NCI-H524 treated with DMSO at 0.1 percent for 48 hours (cell line): ENCODE measurements around the gene UBXN4.
"Not testable (repeated sequence)": the region's sequence is repeated elsewhere in the genome, so short reads cannot be mapped to it uniquely, and the experiment has no call there.

Source experiments
- DNase-seq: peaks from one replicate; lab custom pipeline; 2025; lab: John Stamatoyannopoulos, UW

Gene UBXN4

DNA sequence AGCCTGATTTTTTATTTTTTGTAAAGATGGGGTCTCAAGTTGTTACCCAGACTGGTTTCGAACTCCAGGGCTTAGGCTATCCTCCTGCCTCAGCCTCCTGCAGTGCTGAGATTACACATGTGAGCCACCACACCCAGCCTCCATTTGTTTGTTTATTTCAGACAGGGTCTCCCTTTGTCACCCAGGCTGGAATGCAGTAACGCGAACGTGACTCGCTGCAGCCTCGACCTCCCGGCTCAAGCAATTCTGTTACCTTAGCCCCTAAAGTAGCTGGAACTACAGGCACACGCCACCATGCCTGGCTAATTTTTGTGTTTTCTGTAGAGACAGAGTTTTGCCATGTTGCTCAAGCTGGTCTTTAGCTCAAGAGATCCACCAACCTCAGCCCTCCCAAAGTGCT, 27.2 kb downstream of the UBXN4 start:
- DNase-seq: no peak

DNA sequence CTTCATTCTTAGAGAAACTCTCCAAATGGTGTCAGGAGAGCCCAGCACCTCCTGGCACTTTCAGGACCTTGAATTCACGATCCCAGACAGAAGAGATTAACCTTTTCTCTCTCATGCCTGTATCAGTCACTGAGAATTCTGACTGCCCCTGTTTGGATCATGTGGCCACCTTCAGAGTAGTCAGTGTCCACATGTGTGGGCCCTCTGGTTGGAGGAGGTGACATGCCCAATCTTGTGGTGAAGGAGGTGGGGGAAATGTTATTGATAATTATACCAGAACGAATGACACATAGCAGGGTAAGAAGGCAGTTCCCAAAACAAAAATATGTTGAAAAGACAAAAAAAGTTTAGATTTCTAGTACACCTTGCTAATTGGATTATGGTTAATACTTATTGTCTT, 31.7 kb downstream of the UBXN4 start:
- DNase-seq: no peak

DNA sequence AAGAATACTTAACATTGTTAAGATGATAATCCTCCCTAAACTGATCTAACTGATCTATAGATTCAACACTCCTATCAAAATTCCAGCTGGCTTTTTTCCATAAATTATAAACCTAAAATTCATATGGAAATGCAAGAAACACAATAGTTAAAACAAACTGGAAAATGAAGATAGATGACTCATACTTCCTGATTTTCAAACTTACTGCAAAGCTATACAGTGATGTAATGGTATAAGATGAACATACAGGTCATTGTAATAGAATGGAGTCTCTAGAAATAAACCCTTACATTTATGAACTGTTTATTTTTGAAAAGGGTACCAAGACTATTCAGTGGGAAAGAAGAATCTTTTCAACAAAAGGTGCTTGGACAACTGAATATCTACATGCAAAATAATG, 32.3 kb downstream of the UBXN4 start:
- DNase-seq: no peak

DNA sequence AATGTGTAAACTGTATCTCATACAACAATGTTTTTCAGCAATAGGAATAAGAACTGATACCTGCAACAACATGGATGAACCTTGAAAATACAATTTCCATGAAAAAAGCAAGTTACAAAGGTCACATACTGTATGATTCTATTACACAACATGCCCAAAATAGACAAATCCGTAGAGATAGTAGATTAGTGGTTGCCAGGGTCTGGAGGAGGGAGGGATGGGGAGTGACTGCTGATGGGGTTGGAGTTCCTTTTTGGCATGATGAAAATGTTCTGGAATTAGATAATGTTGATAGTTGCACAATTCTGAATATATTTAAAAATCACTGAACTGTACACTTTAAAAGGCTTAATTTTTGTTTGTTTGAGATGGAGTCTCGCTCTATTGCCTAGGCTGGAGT, 33.8 kb downstream of the UBXN4 start:
- no peak for DNase-seq

DNA sequence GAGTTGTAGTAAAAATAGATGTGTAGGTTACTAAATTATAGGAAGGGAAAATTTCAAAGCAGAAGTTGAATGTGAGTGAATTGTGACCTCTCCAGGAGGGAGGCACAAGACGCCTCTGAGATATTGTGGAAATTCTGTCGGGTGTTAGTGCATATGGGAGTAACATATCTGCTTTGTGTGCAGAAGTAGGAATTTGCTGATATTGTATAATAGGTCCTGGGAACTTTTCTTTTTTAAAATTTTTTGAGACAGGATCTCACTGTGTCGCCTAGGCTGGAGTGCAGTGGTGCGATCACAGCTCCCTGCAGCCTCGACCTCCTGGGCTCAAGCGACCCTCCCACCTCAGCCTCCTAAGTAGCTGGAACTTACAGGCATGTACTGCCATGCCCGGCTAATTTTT, 34.7 kb downstream of the UBXN4 start:
- no peak for DNase-seq

DNA sequence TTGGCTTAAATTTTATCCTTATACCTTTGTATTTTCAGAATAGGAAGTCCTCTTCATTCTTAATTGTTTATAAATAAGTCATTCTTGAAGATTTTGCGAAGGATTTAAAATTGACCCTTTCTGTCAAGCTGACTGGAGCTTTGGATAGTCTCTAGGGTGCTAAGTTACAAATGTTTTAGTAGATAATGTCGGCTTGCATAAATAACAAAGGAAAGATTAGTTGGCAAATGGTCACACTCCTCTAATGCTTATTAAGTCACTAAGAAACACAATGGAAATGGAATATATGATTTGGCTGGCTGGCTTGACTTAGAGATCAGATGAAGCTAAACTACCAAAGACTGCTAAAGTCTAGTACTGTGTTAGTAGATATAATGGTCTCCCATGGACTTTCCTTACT, 40.6 kb downstream of the UBXN4 start:
- DNase-seq: no peak

DNA sequence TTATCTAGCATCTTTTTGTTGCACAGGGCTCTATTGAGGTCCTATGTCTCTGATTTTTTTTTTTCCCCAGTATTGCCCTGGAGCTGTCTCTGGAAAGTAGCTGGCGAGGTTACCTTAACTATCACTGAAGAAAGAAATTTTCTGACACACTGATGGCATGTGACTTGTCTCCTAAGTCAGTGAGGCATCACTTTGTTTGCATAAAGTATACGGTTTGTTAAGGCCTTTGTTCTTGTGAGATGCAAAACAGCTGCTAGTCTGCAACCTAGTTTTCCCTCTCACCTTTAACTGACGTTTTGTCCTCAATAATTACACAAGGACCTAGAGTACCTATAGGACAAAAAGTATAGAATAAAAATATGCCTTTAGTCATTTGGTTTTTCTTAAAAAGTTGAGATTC, 41.8 kb downstream of the UBXN4 start:
- no peak for DNase-seq

DNA sequence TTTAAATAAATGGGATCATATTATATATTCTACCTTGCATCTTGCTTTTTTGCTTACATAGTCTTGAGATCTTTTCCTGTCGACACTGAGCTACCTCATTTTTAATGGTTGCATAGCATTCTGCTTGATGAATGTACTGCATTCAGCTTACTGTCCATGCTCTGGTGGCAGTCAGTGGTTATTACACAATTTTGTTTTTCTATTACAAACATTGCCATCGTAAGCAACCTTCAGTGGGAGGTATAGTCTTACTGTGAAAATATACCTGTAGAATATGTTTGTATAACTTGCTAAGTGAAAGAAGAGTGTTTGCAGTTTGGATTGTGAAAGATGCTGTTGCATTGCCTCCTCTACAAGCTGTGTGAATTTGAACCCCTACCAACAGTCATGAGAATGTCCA, 43.4 kb downstream of the UBXN4 start:
- no peak for DNase-seq

DNA sequence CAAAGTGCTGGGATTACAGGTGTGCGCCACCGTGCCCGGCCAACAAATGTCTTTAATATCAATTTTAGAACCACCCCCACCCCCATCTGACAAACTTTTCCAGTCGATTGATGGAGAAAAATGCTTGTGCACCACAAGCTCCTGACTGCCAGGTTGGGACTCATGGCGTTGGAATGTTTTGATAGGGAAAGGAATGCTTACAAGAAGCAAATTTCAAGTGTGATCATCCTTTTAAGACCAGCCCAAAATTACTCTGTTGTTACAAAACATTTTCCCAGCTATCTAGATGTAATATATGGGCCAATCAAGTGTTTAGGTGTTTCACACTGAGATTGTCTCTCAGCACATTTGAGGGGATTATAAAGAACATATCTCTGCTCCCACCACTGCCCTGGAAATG, 45.2 kb downstream of the UBXN4 start:
- DNase-seq: no peak

DNA sequence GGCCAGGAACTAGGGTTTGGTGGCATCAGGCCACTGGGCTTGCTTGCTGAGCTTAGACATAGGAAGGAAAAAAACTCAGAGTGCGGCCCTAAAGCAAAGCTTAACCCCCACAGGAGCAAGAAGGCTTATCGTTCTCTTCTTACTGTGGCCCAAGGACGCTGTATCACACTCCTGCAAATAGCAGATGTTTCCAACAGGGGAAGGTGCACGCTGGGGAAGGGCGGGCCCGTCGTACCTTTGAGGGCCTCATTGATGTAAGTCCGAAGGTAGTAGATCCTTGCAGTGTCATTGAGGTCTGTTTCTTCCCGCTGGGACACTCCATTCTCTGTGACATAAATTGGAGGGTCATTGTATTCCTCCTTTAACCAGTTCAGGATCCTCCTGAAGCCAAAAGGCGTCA, 48.8 kb downstream of the UBXN4 start:
- no peak for DNase-seq

DNA sequence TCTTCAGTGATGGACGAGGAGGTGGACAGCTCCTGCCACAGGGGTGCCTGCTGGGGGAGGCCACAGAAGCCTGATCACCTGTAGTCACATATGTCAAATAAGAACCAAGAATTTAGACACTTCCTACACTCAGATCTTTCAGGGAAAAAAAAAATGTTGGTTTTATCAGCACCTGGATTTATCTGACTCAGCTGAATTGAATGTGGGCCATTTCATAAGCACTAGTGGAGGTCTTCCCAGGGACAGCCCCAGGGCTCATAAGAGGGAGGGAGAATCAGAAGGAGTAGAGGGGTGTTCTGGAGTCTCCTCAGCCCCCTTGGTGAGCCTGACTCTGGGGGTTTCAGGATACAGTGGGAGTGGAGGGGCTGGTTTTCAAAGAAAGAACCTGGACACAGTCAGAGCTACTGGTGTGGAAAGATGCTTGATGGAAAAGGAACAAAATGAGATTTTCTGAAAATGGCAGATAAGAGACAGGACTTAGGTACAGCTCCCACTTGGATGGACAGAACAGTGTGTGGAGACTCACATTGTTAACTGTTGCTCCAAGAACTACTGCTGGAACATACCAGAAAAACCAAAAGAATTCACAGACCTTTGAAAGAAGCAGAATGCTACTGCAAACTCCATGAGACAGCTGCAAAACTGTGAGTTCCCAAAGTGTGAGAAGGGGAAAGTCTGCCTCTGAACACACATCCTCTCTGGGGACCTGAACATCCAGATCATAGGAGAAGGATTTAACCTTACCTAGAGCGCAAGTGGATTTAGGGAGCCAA, 49.9 kb downstream of the UBXN4 start:
- DNase-seq: no peak

DNA sequence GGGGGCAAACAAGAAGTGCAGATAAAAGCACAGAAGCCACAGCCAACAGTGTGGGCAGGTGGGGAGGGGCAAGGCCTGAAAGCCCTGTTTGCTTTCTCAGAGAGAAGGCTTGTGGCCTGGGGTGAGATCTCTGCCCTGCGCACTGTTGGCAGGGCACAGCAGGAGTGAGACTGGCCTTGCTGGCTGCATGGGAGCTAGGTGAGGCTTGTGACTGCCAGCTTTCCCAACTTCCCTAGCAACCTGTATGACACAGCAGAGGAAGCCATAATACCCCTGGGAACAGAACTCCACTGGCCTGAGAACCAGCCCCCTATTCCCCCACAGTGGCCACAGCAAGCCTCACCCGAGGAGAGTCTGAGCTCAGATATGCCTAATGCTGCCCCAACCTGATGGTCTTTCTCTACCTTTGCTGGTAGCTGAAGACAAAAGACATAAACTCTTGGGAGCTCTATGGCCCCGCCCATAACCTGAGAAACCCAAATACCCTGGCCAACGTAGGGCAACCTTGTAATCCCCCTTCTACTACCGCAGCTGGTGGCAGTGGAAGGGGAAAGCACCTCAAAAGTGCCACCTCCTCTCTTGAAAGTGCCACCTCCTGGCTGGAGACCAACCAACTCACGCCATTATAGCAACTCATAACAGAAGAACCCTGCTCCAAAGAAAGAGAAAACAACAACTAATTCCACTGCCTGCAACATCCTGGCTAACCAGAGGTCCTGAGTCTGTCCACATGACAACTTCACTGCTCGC, 50.9 kb downstream of the UBXN4 start:
- no peak for DNase-seq

DNA sequence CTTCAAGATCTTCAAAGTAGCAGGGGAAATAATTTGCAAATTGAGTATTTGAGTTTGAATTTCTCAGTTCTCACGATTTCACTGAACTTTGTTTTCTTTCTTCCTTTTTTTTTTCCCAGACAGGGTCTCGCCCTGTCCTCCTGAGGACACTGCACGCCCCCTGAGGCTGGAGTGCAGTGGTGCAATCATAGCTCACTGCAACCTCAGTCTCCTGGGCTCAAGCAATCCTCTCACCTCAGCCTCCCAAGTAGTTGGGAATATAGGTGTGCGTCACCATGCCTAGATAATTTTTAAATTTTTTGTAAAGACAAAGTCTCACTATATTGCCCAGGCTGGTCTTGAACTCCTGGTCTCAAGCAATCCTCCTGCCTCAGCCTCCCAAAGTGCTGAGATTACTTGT, 54.0 kb downstream of the UBXN4 start:
- not testable (repeated sequence) for DNase-seq

DNA sequence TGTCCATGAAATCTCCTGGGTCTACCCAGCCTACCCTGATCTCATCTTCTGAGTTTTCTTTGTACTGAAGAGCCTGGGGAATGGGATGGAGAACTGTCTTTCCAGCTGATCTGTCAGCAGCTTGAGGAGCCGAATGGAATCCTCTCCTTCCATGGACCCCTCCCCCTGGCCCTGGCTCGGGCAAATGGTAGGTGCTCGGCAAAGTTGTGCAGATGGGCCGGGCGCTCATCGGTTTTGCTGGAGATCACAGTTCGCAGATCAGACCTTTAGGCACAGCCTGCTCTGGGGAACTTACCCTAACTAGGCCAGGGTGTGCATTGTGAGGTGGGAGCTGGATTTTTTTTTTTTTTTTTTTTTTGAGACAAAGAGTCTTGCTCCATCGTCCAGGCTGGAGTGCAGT, 55.0 kb downstream of the UBXN4 start:
- no peak for DNase-seq

DNA sequence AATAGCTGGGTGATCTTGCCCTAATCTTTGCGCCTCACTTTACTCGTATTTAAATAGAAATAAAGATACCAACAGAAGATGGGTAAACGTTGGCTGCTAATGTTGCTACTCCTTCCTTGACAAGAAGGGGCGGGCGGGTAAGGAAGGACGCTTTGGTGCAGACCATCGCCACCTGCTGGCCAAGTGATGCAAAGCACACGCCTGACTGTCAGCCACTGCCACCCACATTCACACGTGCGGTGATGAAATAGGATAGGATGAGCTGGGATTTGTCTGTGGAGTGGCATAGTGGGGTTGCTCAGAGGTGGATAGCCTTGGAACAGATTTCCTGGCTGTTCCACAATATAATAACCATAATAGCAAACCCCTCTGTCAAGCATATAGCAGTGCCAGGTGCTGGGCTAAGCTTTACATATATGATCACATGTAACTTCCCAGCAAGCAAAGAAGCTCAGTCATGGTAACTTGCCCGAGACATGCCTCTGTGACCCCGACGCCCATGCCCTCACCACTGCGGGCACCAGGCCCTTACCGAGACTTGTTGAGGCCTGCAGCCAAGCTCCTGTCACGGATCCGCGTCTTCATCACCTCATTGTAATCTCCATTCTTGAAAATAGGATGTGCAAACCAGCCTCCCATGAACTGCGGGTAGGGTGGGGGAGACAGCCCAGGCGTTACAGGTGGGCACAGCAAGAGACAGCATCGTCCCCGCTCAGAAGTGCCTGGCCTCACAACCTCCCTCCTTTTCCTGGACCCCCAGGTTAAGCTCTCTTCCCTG, 56.0 kb downstream of the UBXN4 start:
- peak; percentile 24 for DNase-seq

DNA sequence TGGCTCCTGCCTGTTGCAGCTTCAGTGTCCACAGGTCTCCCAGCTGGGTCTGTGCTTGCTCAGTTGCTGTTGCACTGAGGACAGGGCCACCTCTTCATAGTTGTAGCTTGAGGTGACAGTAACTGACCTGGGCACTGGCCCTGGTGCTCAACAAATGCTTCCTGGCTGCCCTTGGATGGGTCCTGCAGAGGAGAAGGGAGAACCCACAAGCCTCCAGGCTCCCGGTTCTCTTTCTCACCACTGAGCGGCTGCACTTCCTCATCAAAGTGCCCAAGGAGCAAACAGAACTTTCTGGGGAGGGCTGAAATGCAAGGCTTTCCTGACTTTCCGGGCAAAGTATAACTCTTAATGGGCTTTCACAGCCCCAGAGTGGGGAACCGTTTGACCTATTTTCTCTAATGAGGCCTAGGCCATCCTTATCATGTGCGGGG, 56.6 kb downstream of the UBXN4 start:
- no peak for DNase-seq

DNA sequence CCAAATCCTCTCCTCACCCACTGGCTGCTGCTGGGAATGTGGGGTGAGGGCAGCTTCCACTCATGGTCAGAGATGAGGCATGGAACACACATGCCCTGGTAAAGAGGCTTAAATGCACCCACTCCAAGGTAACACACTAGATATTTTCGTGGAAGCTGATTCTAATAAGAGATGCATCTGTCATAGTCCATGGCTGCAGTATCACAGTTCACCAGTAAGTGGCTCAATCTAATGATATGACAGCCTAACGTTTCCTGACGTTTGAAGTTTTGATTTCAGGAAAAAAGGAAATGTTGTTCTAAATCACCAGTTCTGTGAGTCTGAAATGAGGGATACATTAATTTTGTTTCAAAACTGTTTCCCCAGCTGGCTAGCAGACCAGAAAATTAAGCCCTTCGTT, 57.1 kb downstream of the UBXN4 start:
- no peak for DNase-seq

DNA sequence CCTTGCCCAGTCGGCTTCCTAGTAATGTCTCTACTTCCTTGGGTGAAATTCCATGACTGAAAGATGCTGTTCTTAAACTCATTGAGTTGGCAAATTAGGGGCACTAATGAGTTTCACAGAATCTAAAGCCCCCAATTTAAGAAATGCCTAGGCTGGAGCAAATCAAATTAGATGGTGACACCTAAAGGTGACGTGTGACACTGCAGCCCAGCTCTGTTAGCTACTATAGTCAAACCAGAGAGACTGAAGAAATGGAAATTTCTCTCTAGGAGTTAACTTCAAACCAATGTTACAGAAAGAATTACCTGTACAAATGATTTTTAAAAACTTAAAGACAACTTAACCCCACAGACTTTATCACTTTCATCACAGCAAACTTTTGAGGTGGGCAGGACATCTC, 58.1 kb downstream of the UBXN4 start:
- DNase-seq: no peak

DNA sequence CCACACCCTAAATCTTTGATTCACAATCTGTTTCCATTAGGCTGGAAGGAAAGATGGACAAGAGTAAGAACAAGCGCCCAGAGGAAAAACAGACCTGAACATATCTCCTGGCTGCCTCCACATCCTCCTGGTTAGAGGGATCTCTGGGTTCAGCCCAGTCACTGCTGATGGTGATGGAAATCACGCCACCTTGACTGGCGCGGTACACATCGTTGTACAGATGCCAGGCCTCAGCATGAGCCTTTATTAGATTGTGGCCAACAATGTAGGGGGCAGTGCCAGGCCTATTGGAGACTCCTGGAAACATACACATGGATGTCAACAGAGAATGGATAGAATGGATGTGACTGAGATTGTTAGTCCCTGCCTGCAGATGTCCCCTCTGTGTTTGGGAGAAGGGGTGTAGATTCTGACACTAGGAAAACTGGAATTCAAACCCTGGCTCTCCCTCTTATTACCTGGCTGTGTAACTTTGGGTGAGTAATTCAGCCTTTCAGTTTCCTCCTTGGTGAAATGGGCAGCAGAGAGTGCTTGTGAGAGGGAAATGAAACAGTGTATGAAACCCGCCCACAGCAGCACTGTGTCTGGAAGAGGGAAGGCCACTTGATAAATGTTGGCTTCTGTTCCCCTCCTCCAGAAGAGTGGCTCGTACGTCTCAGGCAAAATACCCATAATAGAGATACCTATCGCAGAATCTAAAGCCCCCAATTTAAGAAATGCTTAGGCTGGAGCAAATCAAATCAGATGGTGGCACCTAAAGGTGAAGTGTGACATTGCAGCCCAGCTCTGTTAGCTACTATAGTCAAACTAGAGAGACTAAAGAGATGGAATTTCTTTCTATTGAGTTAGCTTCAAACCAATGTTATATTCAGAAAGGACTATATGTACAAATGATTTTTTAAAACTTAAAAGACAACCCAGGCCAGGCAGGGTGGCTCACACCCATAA, 59.1 kb downstream of the UBXN4 start:
- DNase-seq: no peak

DNA sequence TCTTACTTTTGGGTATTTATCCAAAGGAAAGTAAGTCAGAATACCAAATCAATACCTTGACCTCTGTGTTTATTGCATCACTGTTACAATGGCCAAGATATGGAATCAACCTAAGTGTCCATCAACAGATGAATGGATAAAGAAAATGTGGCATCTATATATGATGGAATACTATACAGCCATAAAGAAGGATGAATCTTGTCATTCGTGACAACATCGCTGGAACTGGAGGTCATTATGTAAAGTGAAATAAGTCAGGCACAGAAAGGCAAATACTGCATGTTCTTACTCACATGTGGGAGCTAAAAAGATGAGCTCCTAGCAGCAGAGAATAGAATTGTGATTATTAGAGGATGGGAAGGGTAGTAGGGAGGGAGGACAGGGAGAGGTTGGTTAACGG, 60.7 kb downstream of the UBXN4 start:
- no peak for DNase-seq

DNA sequence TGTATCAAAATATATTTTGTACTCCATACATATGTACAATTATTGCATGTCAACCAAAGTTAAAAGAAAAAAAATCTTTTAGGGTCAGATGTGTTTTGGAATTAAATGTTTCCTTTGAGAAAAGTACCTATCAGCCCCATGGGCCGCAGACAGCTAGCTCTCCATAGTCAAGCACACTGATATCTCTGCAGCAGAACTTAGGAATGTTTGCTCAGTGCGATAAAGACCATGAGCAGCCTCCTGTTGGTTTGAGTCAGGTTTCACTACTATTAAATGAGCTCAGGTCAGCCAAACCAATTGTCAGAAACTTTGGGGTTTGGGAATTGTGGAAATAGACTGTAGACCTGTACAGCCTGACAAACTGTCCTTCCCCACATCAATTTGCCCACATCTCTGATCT, 61.6 kb downstream of the UBXN4 start:
- no peak for DNase-seq

DNA sequence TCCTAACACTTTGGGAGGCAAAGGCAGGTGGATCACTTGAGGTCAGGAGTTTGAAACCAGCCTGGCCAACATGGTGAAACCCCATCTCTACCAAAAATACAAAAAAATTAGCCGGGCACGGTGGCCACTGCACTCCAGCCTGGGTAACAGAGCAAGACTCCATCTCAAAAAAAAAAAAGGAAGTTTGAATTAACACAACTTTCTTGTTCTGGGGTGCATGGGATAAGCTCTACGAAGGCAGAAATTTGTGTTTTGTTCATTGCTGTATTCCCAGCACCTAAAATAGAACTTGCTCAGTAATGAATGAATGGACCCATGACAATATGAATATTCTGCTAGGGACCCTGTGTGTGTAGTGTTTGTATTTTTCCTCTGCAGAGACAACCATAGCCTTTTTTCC, 66.2 kb downstream of the UBXN4 start:
- not testable (repeated sequence) for DNase-seq
